HL-60/S4 treated with phorbol 12-myristate 13-acetate at 8.2 ng/mL for 4 days and 3 days (cell line): ENCODE data around the gene ZNF846.
"Not testable (repeated sequence)": the region's sequence is repeated elsewhere in the genome, so short reads cannot be mapped to it uniquely, and the experiment has no call there.

Source experiments
- in situ Hi-C: fragments of 300-500 bp; cut with MboI; formaldehyde crosslinking; loops from 2 replicates; pipeline ENCODE4 v1.15.0; 2022; ENCODE audit warnings: low sequenced_read_pairs

The ZNF846 gene

DNA sequence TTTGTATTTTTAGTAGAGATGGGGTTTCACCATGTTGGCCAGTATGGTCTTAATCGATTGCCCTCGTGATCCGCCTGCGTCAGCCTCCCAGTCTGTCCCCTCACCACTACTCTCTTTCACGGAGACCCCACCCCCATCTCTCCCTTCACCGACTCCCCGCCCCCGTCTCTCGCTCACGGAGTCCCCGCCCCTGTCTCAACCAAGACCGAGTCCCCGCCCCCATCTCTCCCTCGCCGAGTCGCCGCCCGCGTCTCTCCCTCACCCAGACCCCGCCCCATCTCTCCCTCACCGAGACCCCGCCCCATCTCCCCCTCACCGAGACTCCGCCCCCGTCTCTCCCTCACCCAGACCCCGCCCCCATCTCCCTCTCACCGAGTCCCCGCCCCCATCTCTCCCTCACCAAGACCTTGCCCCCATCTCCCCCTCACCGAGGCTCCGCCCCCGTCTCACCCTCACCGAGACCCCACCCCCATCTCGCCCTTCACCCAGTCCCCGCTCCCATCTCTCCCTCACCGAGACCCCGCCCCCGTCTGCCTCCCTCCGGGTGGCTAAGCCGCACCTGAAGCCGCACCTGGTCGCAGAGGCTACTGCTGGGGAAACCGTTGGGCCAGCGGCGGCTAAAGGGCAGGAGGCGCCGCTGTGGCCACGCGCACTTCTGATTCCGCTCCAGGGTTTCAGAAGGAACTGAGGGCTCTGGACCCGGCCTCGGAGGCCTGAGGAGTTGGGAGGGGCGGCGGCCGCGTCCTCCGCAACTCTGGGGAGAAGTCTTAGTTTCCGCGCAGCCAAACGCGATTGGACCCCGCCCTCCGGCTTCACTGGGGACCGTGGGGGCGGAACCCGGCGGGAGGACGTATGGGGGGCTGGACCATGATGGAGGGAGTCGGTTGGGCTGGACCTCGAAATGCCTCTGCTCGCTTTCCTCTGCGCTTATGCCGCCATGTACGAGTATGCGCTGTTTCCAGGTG is 17.1 kb upstream of the ZNF846 start:
- in situ Hi-C loops, result no loop called here

DNA sequence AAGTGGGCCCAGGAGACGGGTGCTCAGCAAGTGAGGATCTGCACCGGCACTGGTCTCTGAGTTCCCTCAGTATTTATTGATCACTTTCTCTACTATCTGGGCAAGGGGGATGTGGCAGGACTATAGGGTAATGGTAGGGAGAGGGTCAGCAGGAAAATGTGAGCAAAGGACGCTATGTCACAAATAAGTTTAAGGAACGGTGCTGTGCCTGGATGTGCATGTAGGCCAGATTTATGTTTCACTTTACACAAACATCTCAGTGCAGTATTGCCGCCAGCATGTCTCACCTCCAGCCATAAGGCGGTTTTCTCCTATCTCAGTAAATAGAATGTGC is 15.6 kb upstream of the ZNF846 start:
- in situ Hi-C loops, result not testable (repeated sequence)

GRCh38 chr19:9782338-9782737 is 13.8 kb upstream of the ZNF846 start:
- in situ Hi-C loops, result no loop called here

- in situ Hi-C loops, result no loop called here
These were observed 10.7 kb downstream of the ZNF846 start for GRCh38 chr19:9757544-9758501.

- in situ Hi-C loops, result no loop called here
These were observed 15.7 kb downstream of the ZNF846 start for GRCh38 chr19:9752701-9753443.

DNA sequence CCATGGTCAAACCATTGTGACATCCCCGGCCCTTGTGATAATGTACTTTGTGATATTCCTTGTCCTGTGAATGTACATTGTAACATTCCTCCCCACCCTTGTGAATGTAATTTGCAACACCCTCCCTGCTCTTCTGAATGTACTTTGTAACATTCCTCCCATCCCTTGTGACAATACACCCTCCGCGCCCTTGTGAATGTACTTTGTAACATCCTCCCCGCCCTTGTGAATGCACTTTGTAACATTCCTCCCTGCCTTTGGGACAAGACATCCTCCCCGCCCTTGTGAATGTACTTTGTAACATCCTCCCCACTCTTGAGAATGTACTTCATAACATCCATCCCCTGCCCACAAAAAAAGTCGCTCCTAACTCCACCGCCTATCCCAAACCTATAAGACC is 17.1 kb downstream of the ZNF846 start:
- in situ Hi-C loops, result no loop called here

DNA sequence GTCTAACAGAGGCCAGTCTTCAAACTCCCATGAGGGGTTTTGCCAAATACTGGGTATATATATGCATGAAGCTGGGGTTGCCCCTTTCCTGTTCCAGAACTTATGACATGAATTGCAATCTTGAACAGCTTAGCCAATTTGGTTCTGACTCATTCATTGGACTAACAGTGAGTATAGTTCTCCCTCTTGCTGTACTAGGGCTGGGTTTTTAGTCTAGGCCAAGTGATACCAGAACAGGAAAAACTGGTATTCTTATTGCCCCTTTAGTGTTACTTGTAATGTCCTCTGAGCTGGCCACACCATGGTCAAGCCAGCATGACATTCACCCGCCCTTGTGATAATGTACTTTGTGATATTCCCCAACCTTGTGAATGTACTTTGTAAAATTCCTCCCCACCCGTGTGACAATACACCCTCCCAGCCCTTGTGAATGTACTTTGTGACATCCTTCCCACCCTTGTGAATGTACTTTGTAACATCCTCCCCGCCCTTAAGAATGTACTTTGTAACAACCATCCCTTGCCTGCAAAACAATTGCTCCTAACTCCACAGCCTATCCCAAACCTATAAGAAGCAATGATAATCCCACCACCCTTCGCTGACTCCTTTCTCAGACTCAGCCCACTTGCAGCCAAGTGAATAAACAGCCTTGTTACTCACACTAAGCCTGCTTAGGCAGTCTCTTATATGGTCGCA is 26.9 kb downstream of the ZNF846 start:
- in situ Hi-C loops, result no loop called here

DNA sequence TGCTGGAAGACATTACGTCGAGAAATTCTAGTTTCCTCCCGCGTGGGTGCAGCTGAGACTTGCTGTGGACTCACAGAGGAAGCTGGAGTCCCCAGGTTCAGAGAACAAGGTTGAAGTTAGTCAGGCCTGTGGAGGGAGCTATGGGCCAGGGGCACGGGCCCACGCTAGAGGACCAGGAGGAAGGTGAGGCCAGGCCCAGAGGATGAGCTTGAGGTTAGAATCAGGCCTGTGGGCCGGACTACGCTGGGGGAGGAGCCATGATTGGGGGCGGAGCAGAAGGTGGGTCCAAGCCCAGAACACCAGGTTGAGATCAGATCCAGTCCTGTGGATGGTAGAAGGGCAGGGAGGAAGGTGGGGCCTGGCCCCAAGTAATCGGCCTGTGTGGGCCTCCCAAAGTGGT is 32.6 kb downstream of the ZNF846 start:
- in situ Hi-C loops, result no loop called here

DNA sequence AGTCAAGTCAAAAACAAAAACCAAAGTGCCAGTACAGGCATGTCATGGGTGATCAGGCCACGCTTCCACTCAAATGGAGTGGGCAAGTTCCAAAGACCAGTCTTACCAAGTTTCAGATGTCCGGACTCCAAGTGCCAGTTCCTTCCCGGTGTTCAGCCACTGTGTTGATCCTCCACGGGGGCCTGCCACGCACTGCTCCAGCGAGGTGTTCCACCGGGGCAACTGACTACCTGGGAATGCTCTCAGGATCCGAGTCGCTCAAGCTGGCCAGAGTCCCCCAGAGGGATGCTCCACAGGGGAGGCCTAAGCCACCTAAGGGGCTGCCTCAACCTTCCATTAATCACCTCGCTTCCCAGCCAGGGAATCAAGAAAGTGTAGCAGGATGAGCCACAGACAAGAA is 38.5 kb downstream of the ZNF846 start:
- in situ Hi-C loops, result not testable (repeated sequence)

- in situ Hi-C loops, result no loop called here
These were observed 39.4 kb downstream of the ZNF846 start for GRCh38 chr19:9729162-9729561.

DNA sequence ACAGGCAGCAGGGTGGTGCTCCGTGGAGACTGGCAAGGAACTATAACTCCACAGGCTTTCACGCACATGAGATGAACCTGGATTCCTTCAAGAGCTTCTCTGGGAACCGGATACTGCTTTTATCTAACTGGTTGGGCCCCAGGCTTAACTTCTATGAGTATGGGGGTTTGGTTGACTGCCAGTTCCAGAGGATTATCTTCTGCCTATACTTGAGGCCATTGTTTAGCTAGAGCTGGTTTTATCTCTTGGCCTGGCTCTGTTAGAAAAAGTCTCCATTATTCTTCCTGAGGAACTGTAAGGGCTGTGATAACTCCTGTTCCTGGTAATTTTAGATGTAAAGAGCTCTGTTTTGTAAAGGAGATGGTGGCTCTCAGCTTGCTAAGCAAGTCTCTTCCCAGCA is 40.9 kb downstream of the ZNF846 start:
- in situ Hi-C loops, result no loop called here

DNA sequence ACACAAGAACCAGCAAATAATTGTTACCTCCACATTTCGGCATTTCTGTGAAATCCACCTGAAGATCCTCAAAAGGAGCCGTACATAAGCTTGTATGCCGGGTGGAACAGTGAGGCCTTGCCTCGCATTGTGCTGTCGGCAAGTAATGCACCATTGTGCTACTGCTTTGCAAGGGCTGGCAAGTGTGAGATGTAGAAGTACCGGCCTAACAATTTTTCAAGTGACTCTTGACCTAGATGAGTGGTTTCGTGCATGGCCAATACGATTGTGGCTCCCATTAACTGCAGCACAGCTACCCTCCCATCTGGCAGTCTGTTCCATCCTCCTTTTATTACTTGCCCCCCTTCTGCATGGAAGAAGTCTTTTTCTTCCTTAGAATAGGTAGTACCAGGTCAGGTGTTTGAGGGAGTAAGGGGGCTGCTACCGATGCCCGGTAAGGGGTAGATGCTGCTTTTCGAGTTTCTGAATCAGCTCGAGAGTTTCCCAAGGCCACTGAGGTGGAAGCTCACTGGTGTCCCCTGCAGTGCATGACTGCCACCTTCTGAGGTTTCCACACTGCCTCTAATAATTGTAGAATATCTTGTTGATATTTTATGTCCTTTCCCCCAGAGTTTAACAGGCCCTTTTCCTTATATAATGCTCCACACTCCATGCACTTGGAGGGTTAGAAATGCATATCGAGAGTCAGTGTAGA is 42.9 kb downstream of the ZNF846 start:
- in situ Hi-C loops, result not testable (repeated sequence)

DNA sequence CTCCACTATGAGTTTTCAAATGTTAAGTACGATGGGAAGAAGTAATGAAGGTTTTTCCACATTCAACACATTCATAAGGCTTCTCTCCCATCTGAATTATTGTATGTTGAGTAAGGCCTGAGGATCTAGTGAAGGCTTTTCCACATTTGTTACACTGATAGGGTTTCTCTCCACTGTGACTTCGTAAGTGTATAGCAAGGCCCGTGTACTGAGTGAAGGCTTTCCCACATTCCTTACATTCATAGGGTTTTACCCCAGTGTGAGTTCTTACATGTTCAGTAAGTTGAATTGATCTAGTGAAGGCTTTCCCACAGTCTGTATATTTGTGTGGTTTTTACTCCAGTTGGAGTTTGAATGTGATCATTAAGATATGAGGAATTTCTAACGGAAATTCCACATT is 44.4 kb downstream of the ZNF846 start:
- in situ Hi-C loops, result no loop called here

DNA sequence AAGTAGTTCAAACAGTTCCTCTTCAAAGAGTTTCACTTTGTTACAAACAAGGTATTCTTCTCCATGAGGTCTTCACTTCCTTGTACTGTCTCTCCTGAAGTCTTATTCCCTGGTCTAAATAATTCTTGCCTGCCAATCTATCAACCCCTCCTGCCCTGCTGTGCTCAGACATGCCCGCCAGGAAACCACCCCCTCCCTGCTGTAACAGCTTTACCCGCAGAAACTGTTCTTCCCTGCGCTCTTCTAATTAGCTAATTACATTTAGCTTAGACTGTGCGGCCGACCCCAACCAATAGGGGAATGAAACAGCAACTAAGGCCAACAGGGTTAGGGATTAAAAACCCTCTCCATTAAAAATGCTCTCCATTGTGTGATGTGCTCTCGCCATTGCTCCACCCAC is 46.7 kb downstream of the ZNF846 start:
- in situ Hi-C loops, result no loop called here

GRCh38 chr19:9720541-9720940 is 48.0 kb downstream of the ZNF846 start:
- in situ Hi-C loops, result no loop called here

DNA sequence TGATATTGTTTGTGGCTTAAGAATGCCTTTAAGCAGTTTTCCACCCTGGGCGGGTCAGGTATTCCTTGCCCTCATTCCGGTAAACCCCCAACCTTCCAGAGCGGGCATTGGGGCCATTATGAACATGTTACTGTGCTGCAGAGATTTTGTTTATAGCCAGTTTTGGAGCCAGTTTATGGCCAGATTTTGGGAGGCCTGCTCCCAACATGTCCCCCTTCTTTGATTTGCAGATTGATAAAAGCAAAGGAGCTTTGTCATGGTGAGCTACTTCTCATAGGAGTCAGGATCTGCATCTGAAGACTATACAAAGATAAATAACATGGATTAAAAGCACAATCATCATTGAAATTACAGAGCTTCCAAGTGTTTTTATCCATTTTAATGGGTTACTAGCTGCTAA is 56.7 kb downstream of the ZNF846 start:
- in situ Hi-C loops, result no loop called here

GRCh38 chr19:9709305-9709704 is 59.2 kb downstream of the ZNF846 start:
- in situ Hi-C loops, result no loop called here

- in situ Hi-C loops, result no loop called here
These were observed 62.7 kb downstream of the ZNF846 start for GRCh38 chr19:9705836-9706235.

- in situ Hi-C loops, result no loop called here
These were observed 66.4 kb downstream of the ZNF846 start for GRCh38 chr19:9702186-9702585.
